Ovary (tissue), 3 donors: ENCODE results near the gene SCN9A.

ENCODE experiments used
- EP300 ChIP-seq: sonication (generic); formaldehyde crosslinking; IDR thresholded peaks from one replicate; pipeline ENCODE4 v1.6.1; 2017; ENCODE audit warnings: antibody characterized with exemption
- POLR2A ChIP-seq: fragments of 450-650 bp; IDR thresholded peaks from one replicate; pipeline ENCODE4 v1.6.1; 2017; ENCODE audit warnings: antibody characterized with exemption, mild to moderate bottlenecking, moderate library complexity
- TF ChIP-seq, protein P1 (sequence below), 3 donors: fragments of 450-650 bp in 2 of 3; fragments of 200-600 bp in 1 of 3; IDR thresholded peaks; one replicate each; pipeline versions ENCODE4 v1.5.1 to v1.8.0; 2016 to 2022; ENCODE audit warnings: antibody characterized with exemption in 3 of 3, mild to moderate bottlenecking in 1 of 3
- donor health status: DM: no; HTN: no; CAD: no.

DNA sequence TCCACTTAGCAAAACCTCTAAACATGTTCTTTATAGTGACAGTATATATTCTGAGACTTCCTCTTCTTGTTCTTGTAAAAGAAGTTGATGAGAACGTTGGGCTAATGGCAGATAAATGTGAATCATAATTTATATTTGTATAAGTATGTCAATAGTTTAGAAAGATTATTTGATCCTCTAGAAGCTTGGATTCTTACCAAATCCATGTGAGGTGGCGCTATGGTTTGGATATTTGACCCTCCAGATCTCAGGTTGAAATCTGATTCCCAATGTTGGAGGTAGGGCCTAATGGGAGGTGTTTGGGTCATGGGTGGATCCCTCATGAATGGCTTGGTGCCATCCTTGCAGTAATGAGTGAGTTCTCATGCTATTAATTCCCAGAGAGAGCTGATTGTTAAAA, 218.2 kb downstream of the SCN9A start:
- TF ChIP-seq, protein P1, sequence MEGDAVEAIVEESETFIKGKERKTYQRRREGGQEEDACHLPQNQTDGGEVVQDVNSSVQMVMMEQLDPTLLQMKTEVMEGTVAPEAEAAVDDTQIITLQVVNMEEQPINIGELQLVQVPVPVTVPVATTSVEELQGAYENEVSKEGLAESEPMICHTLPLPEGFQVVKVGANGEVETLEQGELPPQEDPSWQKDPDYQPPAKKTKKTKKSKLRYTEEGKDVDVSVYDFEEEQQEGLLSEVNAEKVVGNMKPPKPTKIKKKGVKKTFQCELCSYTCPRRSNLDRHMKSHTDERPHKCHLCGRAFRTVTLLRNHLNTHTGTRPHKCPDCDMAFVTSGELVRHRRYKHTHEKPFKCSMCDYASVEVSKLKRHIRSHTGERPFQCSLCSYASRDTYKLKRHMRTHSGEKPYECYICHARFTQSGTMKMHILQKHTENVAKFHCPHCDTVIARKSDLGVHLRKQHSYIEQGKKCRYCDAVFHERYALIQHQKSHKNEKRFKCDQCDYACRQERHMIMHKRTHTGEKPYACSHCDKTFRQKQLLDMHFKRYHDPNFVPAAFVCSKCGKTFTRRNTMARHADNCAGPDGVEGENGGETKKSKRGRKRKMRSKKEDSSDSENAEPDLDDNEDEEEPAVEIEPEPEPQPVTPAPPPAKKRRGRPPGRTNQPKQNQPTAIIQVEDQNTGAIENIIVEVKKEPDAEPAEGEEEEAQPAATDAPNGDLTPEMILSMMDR (IDR thresholded peaks at IDR 0.05) = no peak
- TF ChIP-seq EP300 (no peak), POLR2A (no peak)
